Measurements from ENCODE around the gene TMEM119. TPM values are rescaled to one million over a fixed set of nuclear protein-coding genes. Genes with fewer than 3 reads are reported as not detected.

TMEM119 gene
- total RNA-seq, 1 experiment from 2014 or later, result not detected

GRCh38 chr12:108551535-108551934, 46.3 kb downstream of the TMEM119 start:
- CTCF ChIA-PET, result no interaction called here
- H3K4me1 Mint-ChIP-seq (ENCODE audit: low read depth, unreplicated experiment), result peaks cover 33% of the 10 kb centered on the region
- no peak for DNase-seq
- no peaks in the 10 kb centered on the region for H3K27me3 Mint-ChIP-seq (ENCODE audit: unreplicated experiment)
- H3K27ac Mint-ChIP-seq (ENCODE audit: unreplicated experiment), result no peak overlapping the region
- peaks cover 10% of the 10 kb centered on the region for H3K36me3 Mint-ChIP-seq (ENCODE audit: insufficient read depth, unreplicated experiment)
- no peak overlapping the region for H3K4me3 Mint-ChIP-seq (ENCODE audit: low read depth, unreplicated experiment)
- no peaks in the 10 kb centered on the region for H3K9me3 Mint-ChIP-seq (ENCODE audit: low read depth, unreplicated experiment)
- no TSS peak for BruUV-seq (replicated peaks)
- TF ChIP-seq CTCF (IDR thresholded peaks at IDR 0.05; ENCODE audit: unreplicated experiment), result no peak
- intact Hi-C loops (cut with micrococcal nuclease; ENCODE audit: unreplicated experiment), result no loop called here

- no peaks in the 10 kb centered on the region for H3K9me3 Mint-ChIP-seq (ENCODE audit: low read depth, unreplicated experiment)
- H3K4me1 Mint-ChIP-seq (ENCODE audit: low read depth, unreplicated experiment), result peaks cover 33% of the 10 kb centered on the region
- DNase-seq, result no peak
- no TSS peak for BruUV-seq (replicated peaks)
- no peaks in the 10 kb centered on the region for H3K27me3 Mint-ChIP-seq (ENCODE audit: unreplicated experiment)
- TF ChIP-seq CTCF (IDR thresholded peaks at IDR 0.05; ENCODE audit: unreplicated experiment), result no peak
- H3K36me3 Mint-ChIP-seq (ENCODE audit: insufficient read depth, unreplicated experiment), result peaks cover 31% of the 10 kb centered on the region
- H3K4me3 Mint-ChIP-seq (ENCODE audit: low read depth, unreplicated experiment), result no peak overlapping the region
- CTCF ChIA-PET, result interaction anchor here (0.6 kb wide), 1 partner anchor 1084 kb away, joined by 6 read pairs; no protein-coding TSS in a partner anchor
- no peak overlapping the region for H3K27ac Mint-ChIP-seq (ENCODE audit: unreplicated experiment)
- intact Hi-C loops (cut with micrococcal nuclease; ENCODE audit: unreplicated experiment), result no loop called here
Measured at GRCh38 chr12:108548954-108549521, 48.8 kb downstream of the TMEM119 start.

GRCh38 chr12:108547686-108548085, 50.2 kb downstream of the TMEM119 start:
- CTCF ChIA-PET, result no interaction called here

GRCh38 chr12:108543652-108544051, 54.2 kb downstream of the TMEM119 start:
- no peak for DNase-seq
- no TSS peak for BruUV-seq (replicated peaks)
- CTCF ChIA-PET, result no interaction called here
- H3K4me1 Mint-ChIP-seq (ENCODE audit: low read depth, unreplicated experiment), result peaks cover 16% of the 10 kb centered on the region
- no peaks in the 10 kb centered on the region for H3K27me3 Mint-ChIP-seq (ENCODE audit: unreplicated experiment)
- H3K36me3 Mint-ChIP-seq (ENCODE audit: insufficient read depth, unreplicated experiment), result peaks cover 57% of the 10 kb centered on the region
- intact Hi-C loops (cut with micrococcal nuclease; ENCODE audit: unreplicated experiment), result no loop called here
- no peak overlapping the region for H3K27ac Mint-ChIP-seq (ENCODE audit: unreplicated experiment)
- no peak for TF ChIP-seq CTCF (IDR thresholded peaks at IDR 0.05; ENCODE audit: unreplicated experiment)
- no peaks in the 10 kb centered on the region for H3K9me3 Mint-ChIP-seq (ENCODE audit: low read depth, unreplicated experiment)
- H3K4me3 Mint-ChIP-seq (ENCODE audit: low read depth, unreplicated experiment), result no peak overlapping the region

More at GRCh38 chr12:108547686-108548085, 50.2 kb downstream of the TMEM119 start:
- H3K9me3 Mint-ChIP-seq (ENCODE audit: low read depth, unreplicated experiment), result no peaks in the 10 kb centered on the region
- TF ChIP-seq CTCF (IDR thresholded peaks at IDR 0.05; ENCODE audit: unreplicated experiment), result no peak
- H3K27ac Mint-ChIP-seq (ENCODE audit: unreplicated experiment), result no peak overlapping the region
- H3K36me3 Mint-ChIP-seq (ENCODE audit: insufficient read depth, unreplicated experiment), result peaks cover 43% of the 10 kb centered on the region
- intact Hi-C loops (cut with micrococcal nuclease; ENCODE audit: unreplicated experiment), result no loop called here
- H3K27me3 Mint-ChIP-seq (ENCODE audit: unreplicated experiment), result no peaks in the 10 kb centered on the region
- BruUV-seq (replicated peaks), result no TSS peak
- DNase-seq, result no peak
- no peak overlapping the region for H3K4me3 Mint-ChIP-seq (ENCODE audit: low read depth, unreplicated experiment)
- peaks cover 21% of the 10 kb centered on the region for H3K4me1 Mint-ChIP-seq (ENCODE audit: low read depth, unreplicated experiment)

Measured in Calu3 (cell line).